Keratinocyte (primary cell): Measurements from ENCODE around the gene ZNF423. TPM values are rescaled to one million over a fixed set of nuclear protein-coding genes. Genes with fewer than 3 reads are reported as not detected.

Source experiments
- DNase-seq: peaks from one replicate; pipeline ENCODE4 v3.0.0-alpha.2; 2011; ENCODE audit warnings: low read depth, missing footprints, low spot score
- FAIRE-seq: peaks from 2 replicates; lab custom pipeline; 2011; peaks lifted over from hg19 to GRCh38; lab: Jason Lieb, UNC
- H2AFZ ChIP-seq: 2 replicates; pipeline ENCODE4 v1.6.0; 2012; ENCODE audit warnings: low read length, control low read depth, inconsistent platforms; ENCODE audit not compliant: control insufficient read depth
- H3K27ac ChIP-seq: 2 replicates; pipeline ENCODE4 v1.5.1; 2011; ENCODE audit warnings: low read length; ENCODE audit not compliant: control insufficient read depth, insufficient read depth
- H3K27me3 ChIP-seq: 3 replicates; pipeline ENCODE4 v1.6.0; 2011; ENCODE audit warnings: low read length; ENCODE audit not compliant: control insufficient read depth, insufficient read depth; ENCODE audit errors: extremely low read depth
- H3K36me3 ChIP-seq, 2 experiments: 2 replicates in 1 of 2; 3 replicates in 1 of 2; pipeline ENCODE4 v1.5.1; 2011; ENCODE audit warnings: low read length in 2 of 2, mild to moderate bottlenecking in 1 of 2; ENCODE audit not compliant: control insufficient read depth in 2 of 2, insufficient read depth in 2 of 2; ENCODE audit errors: extremely low read depth in 1 of 2
- H3K4me1 ChIP-seq: 3 replicates; pipeline ENCODE4 v1.5.1; 2011; ENCODE audit warnings: low read length; ENCODE audit not compliant: control insufficient read depth, insufficient read depth; ENCODE audit errors: extremely low read depth
- H3K4me2 ChIP-seq: 3 replicates; pipeline ENCODE4 v1.6.0; 2011; ENCODE audit warnings: low read depth, low read length; ENCODE audit not compliant: control insufficient read depth, insufficient read depth; ENCODE audit errors: extremely low read depth
- H3K4me3 ChIP-seq, 3 experiments: fragments of 200-600 bp in 1 of 3; sonication (generic) in 1 of 3; 2 replicates in 2 of 3; 3 replicates in 1 of 3; pipeline ENCODE4 v1.5.1; 2011 to 2016; ENCODE audit warnings: low read length in 3 of 3, mild to moderate bottlenecking in 3 of 3, control low read depth in 2 of 3, inconsistent platforms in 1 of 3, low read depth in 1 of 3, mixed read lengths in 1 of 3, mixed run types in 1 of 3, moderate library complexity in 1 of 3; ENCODE audit not compliant: control insufficient read depth in 2 of 3, insufficient read depth in 2 of 3; ENCODE audit errors: extremely low read depth in 1 of 3
- H3K79me2 ChIP-seq: 2 replicates; pipeline ENCODE4 v1.6.0; 2012; ENCODE audit warnings: low read length; ENCODE audit not compliant: control insufficient read depth, insufficient read depth
- H3K9ac ChIP-seq: 3 replicates; pipeline ENCODE4 v1.6.0; 2011; ENCODE audit warnings: low read length; ENCODE audit not compliant: control insufficient read depth, insufficient read depth; ENCODE audit errors: extremely low read depth
- H3K9me1 ChIP-seq: 3 replicates; pipeline ENCODE4 v1.6.0; 2011; ENCODE audit warnings: low read length; ENCODE audit not compliant: control insufficient read depth, insufficient read depth; ENCODE audit errors: extremely low read depth
- H3K9me3 ChIP-seq: 2 replicates; pipeline ENCODE4 v1.5.1; 2012; ENCODE audit warnings: low read depth, low read length; ENCODE audit not compliant: control insufficient read depth
- H4K20me1 ChIP-seq: 3 replicates; pipeline ENCODE4 v1.6.0; 2011; ENCODE audit warnings: low read length; ENCODE audit not compliant: control insufficient read depth, insufficient read depth; ENCODE audit errors: extremely low read depth
- EZH2 ChIP-seq: IDR thresholded peaks from one replicate; pipeline ENCODE4 v1.6.1; 2012; ENCODE audit warnings: inconsistent platforms, mild to moderate bottlenecking, low read length, moderate library complexity
- dilution Hi-C: fragments of 300-500 bp; cut with MboI; formaldehyde crosslinking; loops from one replicate; pipeline ENCODE4 v1.7.0; 2020; ENCODE audit warnings: low sequenced_read_pairs; ENCODE audit not compliant: extremely low pct_ligation_motif_present
- polyA plus RNA-seq, 5 experiments: library from polyadenylated mRNA; depleted of rRNA in 3 of 5; stranded (reverse) in 3 of 5; stranded (forward) in 1 of 5; unstranded in 1 of 5; fragments of >200 nt; gene quantifications; 1 replicate in 1 of 5; 2 replicates in 3 of 5; 3 replicates in 1 of 5; pipeline versions ENCODE4 v1.2.1 to v1.2.3, GENCODE V29; 2011 to 2012; ENCODE audit warnings: missing spikeins in 2 of 5, low read depth in 1 of 5, low replicate concordance in 1 of 5
- TF ChIP-seq, protein P1 (sequence below), 3 experiments: IDR thresholded peaks in 1 of 3; conservative IDR thresholded peaks in 1 of 3; optimal IDR thresholded peaks in 1 of 3; 2 replicates in 2 of 3; 3 replicates in 1 of 3; pipeline versions ENCODE3 to v1.5.1; 2011; ENCODE audit warnings: low read length in 3 of 3, mild to moderate bottlenecking in 3 of 3, moderate library complexity in 2 of 3, control low read depth in 1 of 3, inconsistent platforms in 1 of 3; ENCODE audit not compliant: insufficient read depth in 2 of 3; ENCODE audit errors: extremely low read depth in 1 of 3

ZNF423 gene
- polyA plus RNA-seq, 1 donor (not counting 4 experiments of a cell fraction or from before 2014, with no cell fraction given): 0.05 TPM

DNA sequence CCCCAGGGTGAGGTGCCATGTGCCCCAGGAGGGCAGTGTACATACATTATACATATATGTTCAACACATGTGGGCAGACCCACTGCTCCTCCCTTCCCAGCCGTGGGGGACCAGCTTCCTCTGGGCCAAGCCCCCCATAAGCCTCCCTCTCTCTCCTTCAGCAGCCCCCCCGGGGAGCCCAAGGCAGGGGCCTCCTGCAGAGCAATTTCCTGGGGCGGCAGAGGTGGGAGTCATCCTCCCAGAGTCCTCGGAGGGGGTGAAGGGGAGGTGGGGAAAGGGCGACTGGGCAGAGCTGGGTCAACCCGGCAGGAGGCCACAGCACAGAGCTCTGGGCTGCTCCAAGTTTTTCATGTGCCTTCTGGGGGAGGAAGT, 235.1 kb downstream of the ZNF423 start:
- no peaks in the 10 kb centered on the region for H3K79me2 ChIP-seq
- H3K27ac ChIP-seq: no peak overlapping the region
- no peaks in the 10 kb centered on the region for H3K9me3 ChIP-seq
- no peak overlapping the region for H3K4me3 ChIP-seq
- H4K20me1 ChIP-seq: no peaks in the 10 kb centered on the region
- H3K4me1 ChIP-seq: no peaks in the 10 kb centered on the region
- dilution Hi-C loops: no loop called here
- H3K36me3 ChIP-seq: no peaks in the 10 kb centered on the region
- no peak overlapping the region for H3K9ac ChIP-seq
- no peak overlapping the region for H2AFZ ChIP-seq
- no peak for FAIRE-seq
- no peaks in the 10 kb centered on the region for H3K27me3 ChIP-seq
- TF ChIP-seq EZH2: no peak
- no peak overlapping the region for H3K4me2 ChIP-seq
- no peak for DNase-seq
- H3K9me1 ChIP-seq: no peaks in the 10 kb centered on the region

DNA sequence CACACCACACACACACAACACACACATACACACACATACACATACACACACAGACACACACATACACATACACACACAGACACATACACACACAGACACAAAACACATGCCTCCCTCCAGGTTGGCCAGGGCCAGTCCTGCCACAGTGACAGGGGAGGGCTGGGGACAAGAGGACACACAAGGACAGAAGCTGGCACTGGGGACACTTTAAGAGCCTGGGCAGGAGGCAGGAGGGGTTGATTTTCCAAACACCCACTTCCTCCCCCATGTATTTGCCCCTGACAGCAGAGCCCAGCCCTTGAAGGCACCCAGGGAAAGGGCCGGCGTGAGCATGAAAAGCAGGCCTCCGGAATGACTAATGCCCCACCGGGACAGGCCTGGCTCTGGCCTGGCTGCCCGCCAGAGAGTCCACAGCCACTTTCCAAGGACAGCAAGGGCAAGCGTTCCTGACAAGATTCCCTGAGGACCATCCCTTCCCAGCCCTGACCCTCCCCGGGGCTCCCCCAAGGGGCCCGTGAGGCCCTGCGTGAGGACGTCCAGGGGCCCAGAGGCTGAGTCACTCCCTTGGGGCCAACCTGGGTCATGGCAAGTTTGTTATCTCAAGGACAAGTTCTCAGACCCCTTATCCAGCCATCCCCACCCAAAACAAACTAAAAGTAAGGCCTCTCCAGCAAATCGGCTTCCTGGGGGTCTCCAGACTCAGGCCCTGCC, 235.6 kb downstream of the ZNF423 start:
- DNase-seq (no peak), FAIRE-seq (no peak)
- Histone ChIP-seq H3K4me3 (no peak overlapping the region), H3K4me1 (no peaks in the 10 kb centered on the region), H3K9ac (no peak overlapping the region), H3K27me3 (no peaks in the 10 kb centered on the region), H3K36me3 (no peaks in the 10 kb centered on the region), H3K4me2 (no peak overlapping the region), H2AFZ (no peak overlapping the region), H3K9me1 (no peaks in the 10 kb centered on the region), H3K27ac (no peak overlapping the region), H4K20me1 (no peaks in the 10 kb centered on the region), H3K9me3 (no peaks in the 10 kb centered on the region), H3K79me2 (no peaks in the 10 kb centered on the region)
- dilution Hi-C loops: no loop called here
- no peak for TF ChIP-seq EZH2
- TF ChIP-seq, protein P1, sequence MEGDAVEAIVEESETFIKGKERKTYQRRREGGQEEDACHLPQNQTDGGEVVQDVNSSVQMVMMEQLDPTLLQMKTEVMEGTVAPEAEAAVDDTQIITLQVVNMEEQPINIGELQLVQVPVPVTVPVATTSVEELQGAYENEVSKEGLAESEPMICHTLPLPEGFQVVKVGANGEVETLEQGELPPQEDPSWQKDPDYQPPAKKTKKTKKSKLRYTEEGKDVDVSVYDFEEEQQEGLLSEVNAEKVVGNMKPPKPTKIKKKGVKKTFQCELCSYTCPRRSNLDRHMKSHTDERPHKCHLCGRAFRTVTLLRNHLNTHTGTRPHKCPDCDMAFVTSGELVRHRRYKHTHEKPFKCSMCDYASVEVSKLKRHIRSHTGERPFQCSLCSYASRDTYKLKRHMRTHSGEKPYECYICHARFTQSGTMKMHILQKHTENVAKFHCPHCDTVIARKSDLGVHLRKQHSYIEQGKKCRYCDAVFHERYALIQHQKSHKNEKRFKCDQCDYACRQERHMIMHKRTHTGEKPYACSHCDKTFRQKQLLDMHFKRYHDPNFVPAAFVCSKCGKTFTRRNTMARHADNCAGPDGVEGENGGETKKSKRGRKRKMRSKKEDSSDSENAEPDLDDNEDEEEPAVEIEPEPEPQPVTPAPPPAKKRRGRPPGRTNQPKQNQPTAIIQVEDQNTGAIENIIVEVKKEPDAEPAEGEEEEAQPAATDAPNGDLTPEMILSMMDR (optimal IDR thresholded peaks at IDR 0.05 in 1 of 3, IDR thresholded peaks at IDR 0.05 in 1 of 3, conservative IDR thresholded peaks at IDR 0.05 in 1 of 3; ENCODE audit: extremely low read depth in 1 of 3, insufficient read depth in 2 of 3, low read length in 3 of 3): no peak

DNA sequence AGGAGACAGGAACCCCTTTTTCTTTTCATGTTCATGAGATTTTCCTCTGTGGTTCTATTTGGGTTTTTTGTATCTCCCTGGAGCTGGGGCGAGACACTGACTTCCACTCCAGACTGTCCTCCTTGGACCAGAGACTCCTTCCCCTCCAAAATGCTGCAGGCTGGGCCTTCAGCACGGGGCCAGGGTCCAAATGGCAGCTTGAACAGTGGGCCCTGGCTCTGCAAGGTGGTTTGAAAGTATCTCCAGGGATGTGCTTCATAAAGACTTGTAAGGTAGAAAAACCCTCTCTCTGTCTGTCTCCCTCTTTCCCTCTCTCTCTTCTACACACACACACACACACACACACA, 236.1 kb downstream of the ZNF423 start:
- H3K9me1 ChIP-seq: no peaks in the 10 kb centered on the region
- no peak overlapping the region for H3K9ac ChIP-seq
- no peak for TF ChIP-seq EZH2
- TF ChIP-seq, protein P1 (optimal IDR thresholded peaks at IDR 0.05 in 1 of 3, IDR thresholded peaks at IDR 0.05 in 1 of 3, conservative IDR thresholded peaks at IDR 0.05 in 1 of 3; ENCODE audit: extremely low read depth in 1 of 3, insufficient read depth in 2 of 3, low read length in 3 of 3): no peak
- H3K4me2 ChIP-seq: no peak overlapping the region
- no peaks in the 10 kb centered on the region for H3K4me1 ChIP-seq
- no peak overlapping the region for H3K4me3 ChIP-seq
- H4K20me1 ChIP-seq: no peaks in the 10 kb centered on the region
- FAIRE-seq: no peak
- H3K27ac ChIP-seq: no peak overlapping the region
- no peaks in the 10 kb centered on the region for H3K27me3 ChIP-seq
- no peaks in the 10 kb centered on the region for H3K79me2 ChIP-seq
- H3K9me3 ChIP-seq: no peaks in the 10 kb centered on the region
- dilution Hi-C loops: no loop called here
- H2AFZ ChIP-seq: no peak overlapping the region
- no peaks in the 10 kb centered on the region for H3K36me3 ChIP-seq
- no peak for DNase-seq
